IMR-90 (cell line): ENCODE results near the gene CPLX1. TPM values are rescaled to one million over a fixed set of nuclear protein-coding genes. Genes with fewer than 3 reads are reported as not detected.

Source experiments
- ATAC-seq: fragments of 200-7000 bp; cut with Tn5 transposase; 2 replicates; pipeline ENCODE4 v1.9.1; 2020; ENCODE audit warnings: low read depth, mild to moderate bottlenecking, moderate library complexity
- BruUV-seq: library from RNA; stranded (reverse); fragments of 400-500 nt; replicated peaks from 2 replicates; lab custom pipeline; 2021; lab: Mats Ljungman, UMichigan
- CTCF ChIA-PET: fragments of 300-600 bp; formaldehyde crosslinking; extraction: SDS; loops from one replicate; lab custom pipeline; 2021; ENCODE audit warnings: antibody characterized with exemption; lab: Yijun Ruan, JAX
- POLR2A ChIA-PET: fragments of 300-600 bp; sonication (Branson Sonifier 250); formaldehyde crosslinking; loops from one replicate; lab custom pipeline; 2022; ENCODE audit warnings: antibody characterized with exemption; ENCODE audit not compliant: unreplicated experiment; lab: Charles Lee
- DNase-seq: peaks from one replicate; pipeline ENCODE4 v3.0.0; 2013
- H2AFZ ChIP-seq: replicated peaks from 2 replicates; pipeline ENCODE3; 2013; ENCODE audit warnings: low read length, mild to moderate bottlenecking; ENCODE audit not compliant: poor library complexity
- H2AK5ac ChIP-seq: 2 replicates; pipeline ENCODE4 v1.6.1; 2013; ENCODE audit warnings: low read depth, low read length, inconsistent platforms
- H2AK9ac ChIP-seq: replicated peaks from 2 replicates; pipeline ENCODE3; 2013; ENCODE audit warnings: mild to moderate bottlenecking, low read depth, low read length, moderate library complexity; ENCODE audit not compliant: poor library complexity
- H2BK120ac ChIP-seq: 2 replicates; pipeline ENCODE4 v1.6.1; 2013; ENCODE audit warnings: low read depth, low read length, inconsistent platforms
- H2BK15ac ChIP-seq: 3 replicates; pipeline ENCODE4 v1.6.1; 2013; ENCODE audit warnings: low read depth, low read length, inconsistent platforms
- H2BK20ac ChIP-seq: 2 replicates; pipeline ENCODE4 v1.6.1; 2013; ENCODE audit warnings: low read depth, mild to moderate bottlenecking, inconsistent platforms, low read length, moderate library complexity
- H2BK5ac ChIP-seq: 2 replicates; pipeline ENCODE4 v1.6.1; 2013; ENCODE audit warnings: mild to moderate bottlenecking, low read depth, low read length, inconsistent platforms; ENCODE audit not compliant: poor library complexity, severe bottlenecking
- H3K14ac ChIP-seq: replicated peaks from 2 replicates; pipeline ENCODE4 v1.6.1; 2013; ENCODE audit warnings: low read depth, low read length, inconsistent platforms
- H3K18ac ChIP-seq: 2 replicates; pipeline ENCODE4 v1.6.1; 2013; ENCODE audit warnings: low read depth, low read length, control low read depth
- H3K23ac ChIP-seq: 2 replicates; pipeline ENCODE4 v1.6.1; 2013; ENCODE audit warnings: low read depth, low read length, inconsistent platforms
- H3K27ac ChIP-seq: 2 replicates; pipeline ENCODE4 v1.5.1; 2013; ENCODE audit warnings: mild to moderate bottlenecking, control low read depth, low read length; ENCODE audit not compliant: insufficient read depth
- H3K27me3 ChIP-seq: 2 replicates; pipeline ENCODE4 v1.6.1; 2013; ENCODE audit warnings: low read length; ENCODE audit not compliant: control insufficient read depth, insufficient read depth
- H3K36me3 ChIP-seq: 2 replicates; pipeline ENCODE4 v1.6.1; 2013; ENCODE audit warnings: low read length, mixed read lengths; ENCODE audit not compliant: control insufficient read depth, insufficient read depth
- H3K4ac ChIP-seq: 2 replicates; pipeline ENCODE4 v1.6.1; 2013; ENCODE audit warnings: low read depth, low read length, inconsistent platforms
- H3K4me1 ChIP-seq: 2 replicates; pipeline ENCODE4 v1.6.1; 2013; ENCODE audit warnings: low read length, mixed read lengths; ENCODE audit not compliant: control insufficient read depth, insufficient read depth
- H3K4me2 ChIP-seq: 2 replicates; pipeline ENCODE4 v1.6.1; 2013; ENCODE audit warnings: low read depth, mild to moderate bottlenecking, control low read depth, low read length, moderate library complexity
- H3K4me3 ChIP-seq: 2 replicates; pipeline ENCODE4 v1.5.1; 2013; ENCODE audit warnings: low read depth, mild to moderate bottlenecking, control low read depth, low read length, moderate library complexity; ENCODE audit not compliant: insufficient read depth
- H3K56ac ChIP-seq: 2 replicates; pipeline ENCODE4 v1.6.1; 2013; ENCODE audit warnings: low read length, inconsistent platforms; ENCODE audit not compliant: insufficient read depth; ENCODE audit errors: extremely low read depth
- H3K79me1 ChIP-seq, 2 experiments: 2 replicates each; pipeline ENCODE4 v1.6.1; 2013; ENCODE audit warnings: low read length in 2 of 2, inconsistent platforms in 1 of 2, low read depth in 1 of 2
- H3K9ac ChIP-seq: 2 replicates; pipeline ENCODE4 v1.6.1; 2013; ENCODE audit warnings: low read depth, low read length, control low read depth
- H3K9me1 ChIP-seq: 2 replicates; pipeline ENCODE4 v1.6.1; 2013; ENCODE audit warnings: low read length, inconsistent platforms; ENCODE audit not compliant: insufficient read depth
- H3K9me3 ChIP-seq: 2 replicates; pipeline ENCODE4 v1.6.1; 2013; ENCODE audit warnings: low read length; ENCODE audit not compliant: control insufficient read depth, insufficient read depth
- H4K20me1 ChIP-seq: 2 replicates; pipeline ENCODE4 v1.6.1; 2013; ENCODE audit warnings: low read length, inconsistent platforms; ENCODE audit not compliant: insufficient read depth
- H4K5ac ChIP-seq: 2 replicates; pipeline ENCODE4 v1.6.1; 2013; ENCODE audit warnings: mild to moderate bottlenecking, low read depth, low read length, control low read depth
- H4K8ac ChIP-seq, 2 experiments: 2 replicates each; pipeline ENCODE4 v1.6.1; 2013; ENCODE audit warnings: low read depth in 2 of 2, low read length in 2 of 2, control low read depth in 1 of 2, inconsistent platforms in 1 of 2
- H4K91ac ChIP-seq: 2 replicates; pipeline ENCODE4 v1.6.1; 2013; ENCODE audit warnings: low read depth, low read length, inconsistent platforms; ENCODE audit not compliant: insufficient read depth
- BHLHE40 ChIP-seq: fragments of 150-350 bp; IDR thresholded peaks from 2 replicates; pipeline ENCODE4 v1.6.1; 2016; ENCODE audit warnings: mild to moderate bottlenecking, low read depth, low read length
- CEBPB ChIP-seq: IDR thresholded peaks from 2 replicates; pipeline ENCODE4 v1.6.1; 2012; ENCODE audit warnings: low read depth, low read length, improper control_type of control experiment
- CHD1 ChIP-seq: IDR thresholded peaks from 2 replicates; pipeline ENCODE4 v1.6.1; 2012; ENCODE audit warnings: low read depth, low read length, improper control_type of control experiment
- CTCF ChIP-seq: conservative IDR thresholded peaks from 2 replicates; pipeline ENCODE4 v1.5.1; 2012; ENCODE audit warnings: mild to moderate bottlenecking, low read depth, low read length, improper control_type of control experiment
- ELK1 ChIP-seq: fragments of 150-350 bp; IDR thresholded peaks from 2 replicates; pipeline ENCODE4 v1.6.1; 2016; ENCODE audit warnings: low read depth, mild to moderate bottlenecking, low read length, moderate library complexity, borderline replicate concordance
- FOS ChIP-seq: fragments of 150-350 bp; IDR thresholded peaks from 2 replicates; pipeline ENCODE4 v1.6.1; 2016; ENCODE audit warnings: low read depth, low read length
- MAFK ChIP-seq: IDR thresholded peaks from 2 replicates; pipeline ENCODE4 v1.6.1; 2012; ENCODE audit warnings: low read depth, low read length, improper control_type of control experiment
- MAZ ChIP-seq: IDR thresholded peaks from 2 replicates; pipeline ENCODE4 v1.6.1; 2012; ENCODE audit warnings: low read depth, mild to moderate bottlenecking, low read length, improper control_type of control experiment, moderate library complexity, borderline replicate concordance
- MXI1 ChIP-seq: IDR thresholded peaks from 2 replicates; pipeline ENCODE4 v1.6.1; 2012; ENCODE audit warnings: low read depth, mild to moderate bottlenecking, low read length, moderate library complexity, borderline replicate concordance
- NFE2L2 ChIP-seq: fragments of 150-350 bp; IDR thresholded peaks from 2 replicates; pipeline ENCODE4 v1.6.1; 2016; ENCODE audit warnings: low read depth, mild to moderate bottlenecking, low read length
- POLR2A ChIP-seq: IDR thresholded peaks from 2 replicates; pipeline ENCODE4 v1.6.1; 2012; ENCODE audit warnings: mild to moderate bottlenecking, low read depth, low read length
- RAD21 ChIP-seq: IDR thresholded peaks from 2 replicates; pipeline ENCODE4 v1.6.1; 2012; ENCODE audit warnings: low read length, improper control_type of control experiment
- RCOR1 ChIP-seq: IDR thresholded peaks from 2 replicates; pipeline ENCODE4 v1.6.1; 2012; ENCODE audit warnings: mild to moderate bottlenecking, low read length, improper control_type of control experiment; ENCODE audit not compliant: insufficient replicate concordance
- RFX5 ChIP-seq: IDR thresholded peaks from 2 replicates; pipeline ENCODE4 v1.8.0; 2012; ENCODE audit warnings: low read depth, mild to moderate bottlenecking, low read length, moderate library complexity
- SMC3 ChIP-seq: fragments of 150-350 bp; IDR thresholded peaks from 2 replicates; pipeline ENCODE4 v1.6.1; 2016; ENCODE audit warnings: low read depth, mild to moderate bottlenecking, antibody characterized with exemption, low read length, moderate library complexity
- WGBS, 2 experiments: methylation state at CpG; one replicate each; pipeline versions ENCODE4 v1.1.5 to v1.1.7; 2013; ENCODE audit warnings: missing lambda C conversion rate in 2 of 2; ENCODE audit not compliant: insufficient read length in 1 of 2; ENCODE audit errors: extremely low coverage in 2 of 2; 5-methylcytosine and 5-hydroxymethylcytosine counted together
- dilution Hi-C: fragments of 300-500 bp; cut with HindIII; formaldehyde crosslinking; loops from one replicate; pipeline ENCODE4 v1.14.3; 2018; ENCODE audit warnings: low sequenced_read_pairs; ENCODE audit not compliant: unreplicated experiment
- in situ Hi-C: fragments of 300-500 bp; cut with MboI; formaldehyde crosslinking; loops from 3 replicates; pipeline ENCODE4 v1.14.3; 2019; ENCODE audit warnings: low sequenced_read_pairs, inconsistent platforms, mixed read lengths
- intact Hi-C: fragments of 100-400 bp; cut with micrococcal nuclease; formaldehyde crosslinking; loops from 2 replicates; pipeline ENCODE4 v1.10.0; 2022
- polyA plus RNA-seq, 3 experiments: library from polyadenylated mRNA; depleted of rRNA; stranded (reverse); fragments of >200 nt; gene quantifications; 2 replicates each; pipeline ENCODE4 v1.2.3, GENCODE V29; 2012; ENCODE audit warnings: low replicate concordance in 1 of 3
- total RNA-seq: library from RNA; depleted of rRNA; stranded (reverse); fragments of >200 nt; gene quantifications from 2 replicates; pipeline ENCODE4 v1.2.3, GENCODE V29; 2012
- TF ChIP-seq, protein P1 (sequence below): fragments of 150-350 bp; IDR thresholded peaks from 2 replicates; pipeline ENCODE4 v1.6.1; 2017; ENCODE audit warnings: mild to moderate bottlenecking, antibody characterized with exemption, low read length, low read depth

CPLX1 gene
- total and polyA plus RNA-seq, 2 of the 4 experiments (the other 2 are of a cell fraction), result 0.05 TPM; not detected in 1

DNA sequence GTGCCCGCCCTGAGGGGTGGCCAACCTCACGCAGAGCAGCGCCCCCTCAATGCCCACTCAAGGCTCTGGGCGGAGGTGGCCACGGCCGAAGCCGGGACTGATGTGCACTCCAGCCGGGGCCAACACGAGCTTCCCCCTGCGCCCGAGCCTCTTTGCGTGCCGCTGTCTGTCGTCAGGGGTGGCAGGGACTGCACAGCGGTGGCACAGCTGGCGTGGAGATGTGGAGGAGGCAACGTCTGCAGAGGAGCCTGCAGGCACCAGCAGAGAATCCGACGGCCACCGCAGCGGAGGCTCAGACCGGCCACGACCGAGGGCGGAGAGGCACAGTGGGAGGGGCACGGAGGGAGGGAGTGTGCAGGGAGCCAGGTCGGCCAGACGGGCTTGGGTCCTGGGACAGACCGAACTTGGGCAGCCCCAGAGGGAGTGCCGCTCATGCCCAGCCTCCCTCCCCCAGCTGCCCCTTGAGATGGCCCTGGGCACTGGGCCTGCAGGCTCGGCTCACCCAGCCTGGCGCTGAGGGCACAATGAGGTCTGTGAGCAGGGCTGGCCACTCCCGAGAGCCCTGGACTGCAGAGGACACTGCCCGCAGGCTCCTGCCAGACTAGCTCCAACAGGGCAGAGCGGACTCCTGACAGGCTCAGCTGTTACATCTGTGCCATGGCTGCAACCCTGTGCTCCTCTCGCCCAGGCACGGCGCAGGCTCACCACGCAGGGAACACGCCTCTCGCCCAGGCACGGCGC, 46.5 kb upstream of the CPLX1 start:
- intact Hi-C loops (no loop called here), in situ Hi-C loops (no loop called here), dilution Hi-C loops (no loop called here)
- H4K20me1 ChIP-seq, result peaks cover 15% of the 10 kb centered on the region
- DNase-seq (no peak), ATAC-seq (no peak)
- TF ChIP-seq POLR2A (no peak), MAFK (no peak), RFX5 (no peak), NFE2L2 (no peak), FOS (no peak), CHD1 (no peak), MXI1 (no peak), SMC3 (no peak), RAD21 (no peak), MAZ (no peak), BHLHE40 (no peak), RCOR1 (no peak), CTCF (no peak), ELK1 (no peak), CEBPB (no peak)
- TF ChIP-seq, protein P1, sequence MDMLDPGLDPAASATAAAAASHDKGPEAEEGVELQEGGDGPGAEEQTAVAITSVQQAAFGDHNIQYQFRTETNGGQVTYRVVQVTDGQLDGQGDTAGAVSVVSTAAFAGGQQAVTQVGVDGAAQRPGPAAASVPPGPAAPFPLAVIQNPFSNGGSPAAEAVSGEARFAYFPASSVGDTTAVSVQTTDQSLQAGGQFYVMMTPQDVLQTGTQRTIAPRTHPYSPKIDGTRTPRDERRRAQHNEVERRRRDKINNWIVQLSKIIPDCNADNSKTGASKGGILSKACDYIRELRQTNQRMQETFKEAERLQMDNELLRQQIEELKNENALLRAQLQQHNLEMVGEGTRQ, result no peak
- H4K8ac ChIP-seq, result no peak overlapping the region
- WGBS, 2 experiments, result 95% methylated on average over 24 of the region's 43 CpGs; no CpG with 5 or more reads in 1 of the 2 experiments
- H3K79me1 ChIP-seq, result peaks cover 0 to 13% of the 10 kb centered on the region in 2 experiments; a peak in 2 of 4 replicates
- no peak overlapping the region for H2AK5ac ChIP-seq
- no peak overlapping the region for H2BK5ac ChIP-seq
- H3K4me1 ChIP-seq, result no peaks in the 10 kb centered on the region
- H2BK20ac ChIP-seq, result no peak overlapping the region
- no peak overlapping the region for H3K4me2 ChIP-seq
- no peak overlapping the region for H2AFZ ChIP-seq
- no peak overlapping the region for H2BK120ac ChIP-seq
- H3K4me3 ChIP-seq, result no peak overlapping the region
- no peak overlapping the region for H3K18ac ChIP-seq
- ChIA-PET POLR2A (no interaction called here), CTCF (no interaction called here)
- H3K9ac ChIP-seq, result no peak overlapping the region
- no peaks in the 10 kb centered on the region for H3K27me3 ChIP-seq
- no peak overlapping the region for H4K5ac ChIP-seq
- H3K27ac ChIP-seq, result no peak overlapping the region
- no TSS peak for BruUV-seq
- peaks cover 68% of the 10 kb centered on the region for H3K36me3 ChIP-seq
- no peak overlapping the region for H4K91ac ChIP-seq
- H2AK9ac ChIP-seq, result no peak overlapping the region
- H3K9me1 ChIP-seq, result peaks cover 14% of the 10 kb centered on the region
- no peak overlapping the region for H3K4ac ChIP-seq
- no peak overlapping the region for H2BK15ac ChIP-seq
- no peak overlapping the region for H3K56ac ChIP-seq
- no peak overlapping the region for H3K23ac ChIP-seq
- no peaks in the 10 kb centered on the region for H3K9me3 ChIP-seq
- no peak overlapping the region for H3K14ac ChIP-seq
